SK-N-SH (cell line): ENCODE data around the gene PRDM15. TPM values are rescaled to one million over a fixed set of nuclear protein-coding genes. Genes with fewer than 3 reads are reported as not detected.
A peak's percentile ranks its signal among the peaks of the same experiment; 100 is the strongest.

Experiments
- CTCF ChIA-PET: fragments of 300-600, 350-600 bp; formaldehyde crosslinking; extraction: SDS; loops from one replicate; lab custom pipeline; 2021; lab: Yijun Ruan, JAX
- POLR2A ChIA-PET: fragments of 350-600 bp; sonication (Branson Sonifier 250); formaldehyde crosslinking; extraction: SDS; loops from one replicate; lab custom pipeline; 2020; ENCODE audit warnings: antibody characterized with exemption, inconsistent platforms; lab: Yijun Ruan, JAX
- DNase-seq: peaks from one replicate; pipeline ENCODE4 v3.0.0; 2012
- H2AFZ ChIP-seq: fragments of 200-600 bp; sonication (generic); 2 replicates; pipeline ENCODE4 v1.8.1; 2016; ENCODE audit warnings: antibody characterized with exemption, mild to moderate bottlenecking, low read depth
- H3F3A ChIP-seq: fragments of 200-600 bp; sonication (generic); replicated peaks from 2 replicates; pipeline ENCODE3; 2016; ENCODE audit warnings: antibody characterized with exemption, mild to moderate bottlenecking; ENCODE audit not compliant: insufficient read depth
- H3K27ac ChIP-seq, 2 experiments: fragments of 200-500 bp in 1 of 2; fragments of 200-600 bp in 1 of 2; sonication (Bioruptor generic) in 1 of 2; sonication (generic), shearing (Covaris generic) in 1 of 2; 2 replicates each; pipeline versions ENCODE4 v1.5.1 to v1.6.1; 2014 to 2016; ENCODE audit warnings: low read depth in 2 of 2, inconsistent platforms in 1 of 2, low read length in 1 of 2, mild to moderate bottlenecking in 1 of 2, mixed read lengths in 1 of 2
- H3K27me3 ChIP-seq: fragments of 200-600 bp; sonication (generic), shearing (Covaris generic); 2 replicates; pipeline ENCODE4 v1.6.1; 2016; ENCODE audit warnings: mixed run types; ENCODE audit not compliant: insufficient read depth
- H3K36me3 ChIP-seq, 2 experiments: fragments of 200-500 bp in 1 of 2; fragments of 200-600 bp in 1 of 2; sonication (Bioruptor generic) in 1 of 2; sonication (generic) in 1 of 2; replicated peaks in 1 of 2; 2 replicates each; pipeline versions ENCODE3 to v1.5.1; 2014 to 2016; ENCODE audit warnings: low read length in 1 of 2, mild to moderate bottlenecking in 1 of 2; ENCODE audit not compliant: insufficient read depth in 2 of 2, control insufficient read depth in 1 of 2
- H3K4me1 ChIP-seq, 2 experiments: fragments of 200-500 bp in 1 of 2; fragments of 200-600 bp in 1 of 2; sonication (Bioruptor generic) in 1 of 2; sonication (generic), shearing (Covaris generic) in 1 of 2; 2 replicates each; pipeline versions ENCODE4 v1.5.1 to v1.6.1; 2014 to 2016; ENCODE audit warnings: low read depth in 1 of 2, low read length in 1 of 2, mixed run types in 1 of 2; ENCODE audit not compliant: insufficient read depth in 2 of 2, control insufficient read depth in 1 of 2
- H3K4me2 ChIP-seq: fragments of 200-600 bp; sonication (generic), shearing (Covaris generic); 2 replicates; pipeline ENCODE4 v1.6.1; 2017; ENCODE audit warnings: mixed run types
- H3K4me3 ChIP-seq, 2 experiments: fragments of 200-500 bp in 1 of 2; fragments of 200-600 bp in 1 of 2; sonication (Bioruptor generic) in 1 of 2; sonication (generic), shearing (Covaris generic) in 1 of 2; 2 replicates each; pipeline versions ENCODE4 v1.5.1 to v1.8.1; 2014 to 2016; ENCODE audit warnings: low read depth in 2 of 2, inconsistent platforms in 1 of 2, low read length in 1 of 2, mild to moderate bottlenecking in 1 of 2, mixed read lengths in 1 of 2, moderate library complexity in 1 of 2
- H3K79me2 ChIP-seq: fragments of 200-600 bp; sonication (generic); 2 replicates; pipeline ENCODE4 v1.8.1; 2017; ENCODE audit warnings: mild to moderate bottlenecking; ENCODE audit not compliant: insufficient read depth
- H3K9ac ChIP-seq: fragments of 200-600 bp; sonication (generic); 2 replicates; pipeline ENCODE4 v1.6.1; 2017; ENCODE audit warnings: mixed run types
- H3K9me2 ChIP-seq: fragments of 200-600 bp; sonication (generic); 2 replicates; pipeline ENCODE4 v1.6.1; 2017; ENCODE audit warnings: mixed run types
- H3K9me3 ChIP-seq: fragments of 200-600 bp; sonication (generic); 2 replicates; pipeline ENCODE4 v1.6.1; 2017; ENCODE audit warnings: mixed run types, mild to moderate bottlenecking, moderate library complexity
- H4K20me1 ChIP-seq: fragments of 200-600 bp; sonication (generic); 2 replicates; pipeline ENCODE4 v1.6.1; 2017; ENCODE audit warnings: mild to moderate bottlenecking, mixed run types; ENCODE audit not compliant: insufficient read depth
- CHD2 ChIP-seq: fragments of 150-350 bp; IDR thresholded peaks from 2 replicates; pipeline ENCODE4 v1.6.1; 2018; ENCODE audit warnings: low read length; ENCODE audit not compliant: partially characterized antibody
- CTCF ChIP-seq: fragments of 200-600 bp; sonication (generic); IDR thresholded peaks from 2 replicates; pipeline ENCODE4 v1.6.1; 2017; ENCODE audit warnings: antibody characterized with exemption, mild to moderate bottlenecking, moderate library complexity
- GABPA ChIP-seq: IDR thresholded peaks from 2 replicates; pipeline ENCODE4 v1.4.0; 2012; ENCODE audit warnings: low read depth, mild to moderate bottlenecking
- JUND ChIP-seq: IDR thresholded peaks from 2 replicates; pipeline ENCODE4 v1.4.0; 2012
- MAX ChIP-seq: IDR thresholded peaks from 2 replicates; pipeline ENCODE4 v1.4.0; 2012; ENCODE audit warnings: low read depth
- MEF2A ChIP-seq: IDR thresholded peaks from 2 replicates; pipeline ENCODE4 v1.4.0; 2012; ENCODE audit warnings: low read depth, borderline replicate concordance
- NRF1 ChIP-seq: IDR thresholded peaks from 2 replicates; pipeline ENCODE4 v1.6.1; 2012; ENCODE audit warnings: low read depth, mild to moderate bottlenecking, low read length
- POLR2AphosphoS5 ChIP-seq: IDR thresholded peaks from 2 replicates; pipeline ENCODE4 v1.6.1; 2012; ENCODE audit warnings: low read depth, low read length
- RCOR1 ChIP-seq: fragments of 150-350 bp; IDR thresholded peaks from 2 replicates; pipeline ENCODE4 v1.6.1; 2017; ENCODE audit warnings: antibody characterized with exemption, low read length
- RFX5 ChIP-seq: IDR thresholded peaks from 2 replicates; pipeline ENCODE4 v1.6.1; 2012; ENCODE audit warnings: mild to moderate bottlenecking, improper control_type of control experiment, low read length
- RXRA ChIP-seq: IDR thresholded peaks from 2 replicates; pipeline ENCODE4 v1.4.0; 2012; ENCODE audit warnings: low read depth, mild to moderate bottlenecking, borderline replicate concordance
- SIN3A ChIP-seq: IDR thresholded peaks from 2 replicates; pipeline ENCODE4 v1.6.1; 2012; ENCODE audit warnings: low read depth, mild to moderate bottlenecking, low read length, moderate library complexity, borderline replicate concordance
- TEAD4 ChIP-seq: IDR thresholded peaks from 2 replicates; pipeline ENCODE4 v1.4.0; 2012; ENCODE audit warnings: mild to moderate bottlenecking, borderline replicate concordance; ENCODE audit not compliant: insufficient read depth
- YY1 ChIP-seq: IDR thresholded peaks from 2 replicates; pipeline ENCODE4 v1.4.0; 2012; ENCODE audit warnings: low read depth, mild to moderate bottlenecking
- WGBS: methylation state at CpG from one replicate; pipeline ENCODE4 v1.1.6; 2017; ENCODE audit warnings: low lambda C conversion rate; 5-methylcytosine and 5-hydroxymethylcytosine counted together
- polyA plus RNA-seq, 3 experiments: library from polyadenylated mRNA; depleted of rRNA; stranded (reverse); fragments of >200 nt; gene quantifications; 2 replicates each; pipeline ENCODE4 v1.2.3, GENCODE V29; 2012
- TF ChIP-seq, protein P1 (sequence below): IDR thresholded peaks from 2 replicates; pipeline ENCODE4 v1.4.0; 2012; ENCODE audit warnings: low read depth, borderline replicate concordance
- TF ChIP-seq, protein P2 (sequence below): IDR thresholded peaks from 2 replicates; pipeline ENCODE4; 2012
- TF ChIP-seq, protein P3 (sequence below): IDR thresholded peaks from 2 replicates; pipeline ENCODE4 v1.4.0; 2012; ENCODE audit warnings: low read depth, borderline replicate concordance

Gene PRDM15
- polyA plus RNA-seq, 1 of the 3 experiments (the other 2 are of a cell fraction): 7.0 TPM

- Histone ChIP-seq H3K9me3 (no peaks in the 10 kb centered on the region), H4K20me1 (no peaks in the 10 kb centered on the region), H3K9me2 (no peaks in the 10 kb centered on the region), H3K27me3 (no peaks in the 10 kb centered on the region), H3K36me3 (no peaks in the 10 kb centered on the region), H3K4me1 (peaks cover 0 to 13% of the 10 kb centered on the region in 2 experiments; a peak in 3 of 4 replicates), H3K9ac (no peak overlapping the region), H3F3A (peaks cover 8% of the 10 kb centered on the region), H3K79me2 (peaks cover 24% of the 10 kb centered on the region; the same call in 1 of the 2 replicates)
- DNase-seq: no peak
- CTCF ChIA-PET: interaction anchor here (0.8 to 2.4 kb wide), 5 partner anchors 10 to 241 kb away, joined by 3 to 10 read pairs (median 4); no protein-coding TSS in a partner anchor
- TF ChIP-seq RXRA: no peak
- no peak for TF ChIP-seq MAX
- no peak for TF ChIP-seq CHD2
- no peak for TF ChIP-seq CTCF
- TF ChIP-seq, all 33 proteins: peak for 0
- POLR2A ChIA-PET: no interaction called here
- Histone ChIP-seq H2AFZ (peak overlapping the region; percentile 63; the same call in 1 of the 2 replicates), H3K4me3 (no peak overlapping the region), H3K27ac (no peak overlapping the region), H3K4me2 (peak overlapping the region; percentile 94)
- 92% methylated on average over 9 of the region's 11 CpGs for WGBS
Measured at GRCh38 chr21:41876928-41877652, 2.1 kb downstream of the PRDM15 start.

DNA sequence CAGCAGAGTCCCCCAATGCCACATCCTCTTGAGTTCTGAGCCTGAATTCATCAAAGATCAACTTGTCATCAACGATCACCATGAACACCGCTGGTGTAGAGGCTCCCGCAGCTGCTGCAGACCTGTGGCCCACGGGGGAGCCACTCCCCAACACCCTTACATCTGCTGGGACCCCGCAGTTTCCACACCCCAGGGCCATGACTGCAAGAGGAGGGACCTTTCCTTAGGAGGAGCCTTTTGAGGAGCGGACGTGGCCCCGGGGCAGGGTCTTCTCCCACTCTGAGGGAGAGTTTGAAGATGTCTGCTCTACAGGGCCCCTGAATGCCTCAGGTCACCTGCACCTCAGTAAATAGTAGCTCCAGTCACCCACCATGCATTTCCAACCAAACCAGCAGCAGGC lies 2.7 kb downstream of the PRDM15 start:
- no peaks in the 10 kb centered on the region for H3K9me2 ChIP-seq
- ChIA-PET CTCF (no interaction called here), POLR2A (no interaction called here)
- H3K4me3 ChIP-seq: no peak overlapping the region
- peaks cover 24% of the 10 kb centered on the region; the same call in 1 of the 2 replicates for H3K79me2 ChIP-seq
- no peaks in the 10 kb centered on the region for H3K36me3 ChIP-seq
- H3F3A ChIP-seq: peaks cover 4% of the 10 kb centered on the region
- H3K9me3 ChIP-seq: no peaks in the 10 kb centered on the region
- H3K9ac ChIP-seq: no peak overlapping the region
- no peak overlapping the region for H3K27ac ChIP-seq
- WGBS: 97% methylated on average over 5 of the region's 8 CpGs
- TF ChIP-seq RFX5 (no peak), MAX (no peak), JUND (no peak), YY1 (no peak), TEAD4 (no peak), SIN3A (no peak), POLR2AphosphoS5 (no peak), MEF2A (no peak), NRF1 (no peak), RCOR1 (no peak), CTCF (no peak), GABPA (no peak)
- TF ChIP-seq, protein P1, sequence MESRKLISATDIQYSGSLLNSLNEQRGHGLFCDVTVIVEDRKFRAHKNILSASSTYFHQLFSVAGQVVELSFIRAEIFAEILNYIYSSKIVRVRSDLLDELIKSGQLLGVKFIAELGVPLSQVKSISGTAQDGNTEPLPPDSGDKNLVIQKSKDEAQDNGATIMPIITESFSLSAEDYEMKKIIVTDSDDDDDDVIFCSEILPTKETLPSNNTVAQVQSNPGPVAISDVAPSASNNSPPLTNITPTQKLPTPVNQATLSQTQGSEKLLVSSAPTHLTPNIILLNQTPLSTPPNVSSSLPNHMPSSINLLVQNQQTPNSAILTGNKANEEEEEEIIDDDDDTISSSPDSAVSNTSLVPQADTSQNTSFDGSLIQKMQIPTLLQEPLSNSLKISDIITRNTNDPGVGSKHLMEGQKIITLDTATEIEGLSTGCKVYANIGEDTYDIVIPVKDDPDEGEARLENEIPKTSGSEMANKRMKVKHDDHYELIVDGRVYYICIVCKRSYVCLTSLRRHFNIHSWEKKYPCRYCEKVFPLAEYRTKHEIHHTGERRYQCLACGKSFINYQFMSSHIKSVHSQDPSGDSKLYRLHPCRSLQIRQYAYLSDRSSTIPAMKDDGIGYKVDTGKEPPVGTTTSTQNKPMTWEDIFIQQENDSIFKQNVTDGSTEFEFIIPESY: no peak
- TF ChIP-seq, protein P2, sequence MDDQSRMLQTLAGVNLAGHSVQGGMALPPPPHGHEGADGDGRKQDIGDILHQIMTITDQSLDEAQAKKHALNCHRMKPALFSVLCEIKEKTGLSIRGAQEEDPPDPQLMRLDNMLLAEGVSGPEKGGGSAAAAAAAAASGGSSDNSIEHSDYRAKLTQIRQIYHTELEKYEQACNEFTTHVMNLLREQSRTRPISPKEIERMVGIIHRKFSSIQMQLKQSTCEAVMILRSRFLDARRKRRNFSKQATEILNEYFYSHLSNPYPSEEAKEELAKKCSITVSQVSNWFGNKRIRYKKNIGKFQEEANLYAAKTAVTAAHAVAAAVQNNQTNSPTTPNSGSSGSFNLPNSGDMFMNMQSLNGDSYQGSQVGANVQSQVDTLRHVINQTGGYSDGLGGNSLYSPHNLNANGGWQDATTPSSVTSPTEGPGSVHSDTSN: no peak
- TF ChIP-seq, protein P3, sequence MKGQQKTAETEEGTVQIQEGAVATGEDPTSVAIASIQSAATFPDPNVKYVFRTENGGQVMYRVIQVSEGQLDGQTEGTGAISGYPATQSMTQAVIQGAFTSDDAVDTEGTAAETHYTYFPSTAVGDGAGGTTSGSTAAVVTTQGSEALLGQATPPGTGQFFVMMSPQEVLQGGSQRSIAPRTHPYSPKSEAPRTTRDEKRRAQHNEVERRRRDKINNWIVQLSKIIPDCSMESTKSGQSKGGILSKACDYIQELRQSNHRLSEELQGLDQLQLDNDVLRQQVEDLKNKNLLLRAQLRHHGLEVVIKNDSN: no peak
- H4K20me1 ChIP-seq: no peaks in the 10 kb centered on the region
- no peaks in the 10 kb centered on the region for H3K27me3 ChIP-seq
- H2AFZ ChIP-seq: no peak overlapping the region
- H3K4me2 ChIP-seq: no peak overlapping the region
- peaks cover 0 to 17% of the 10 kb centered on the region in 2 experiments; a peak in 3 of 4 replicates for H3K4me1 ChIP-seq
- DNase-seq: no peak
